ENCODE measurements around the gene IRX4.

Gene IRX4

GRCh38 chr5:1842004-1842819 lies 40.5 kb downstream of the IRX4 start:
- TF ChIP-seq ZNF274 (IDR thresholded peaks at IDR 0.05; ENCODE audit: low read depth, low read length), result no peak
- H3K4me3 ChIP-seq (ENCODE audit: low read length), result no peak overlapping the region

GRCh38 chr5:1840741-1841521 lies 41.8 kb downstream of the IRX4 start:
- H3K4me3 ChIP-seq (ENCODE audit: low read length), result no peak overlapping the region
- TF ChIP-seq ZNF274 (IDR thresholded peaks at IDR 0.05; ENCODE audit: low read depth, low read length), result no peak

DNA sequence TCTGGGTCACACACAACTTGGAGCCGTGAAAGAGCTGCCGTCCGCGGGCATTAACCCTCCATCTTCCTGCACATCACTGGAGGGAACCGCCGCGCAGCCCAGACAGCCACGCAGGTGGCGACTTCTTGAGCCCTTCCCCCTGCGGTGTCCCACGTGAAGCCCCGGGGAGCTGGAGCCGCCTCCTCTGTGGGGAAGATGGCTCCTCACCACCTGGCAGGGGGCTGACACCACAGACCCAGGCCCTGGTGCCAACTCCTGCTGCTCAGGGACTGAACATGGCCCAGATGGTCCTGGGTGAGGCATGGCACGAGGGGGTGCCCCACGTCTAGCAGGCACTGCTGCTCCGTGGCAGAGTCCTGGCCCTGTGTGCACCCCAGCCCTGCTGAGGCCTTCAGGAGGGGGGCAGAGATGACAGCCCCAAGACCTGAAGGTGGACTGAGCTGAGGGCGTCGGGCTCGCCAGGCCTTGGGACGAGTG lies 42.6 kb downstream of the IRX4 start:
- no peak overlapping the region for H3K4me3 ChIP-seq (ENCODE audit: low read length)
- no peak for TF ChIP-seq ZNF274 (IDR thresholded peaks at IDR 0.05; ENCODE audit: low read depth, low read length)

- no peak for TF ChIP-seq ZNF274 (IDR thresholded peaks at IDR 0.05; ENCODE audit: low read depth, low read length)
- no peak overlapping the region for H3K4me3 ChIP-seq (ENCODE audit: low read length)
Observed at GRCh38 chr5:1838013-1838412, 44.7 kb downstream of the IRX4 start.

- TF ChIP-seq ZNF274 (IDR thresholded peaks at IDR 0.05; ENCODE audit: low read depth, low read length), result no peak
- no peak overlapping the region for H3K4me3 ChIP-seq (ENCODE audit: low read length)
Observed at GRCh38 chr5:1836891-1837880, 45.5 kb downstream of the IRX4 start.

GRCh38 chr5:1836176-1836890 lies 46.4 kb downstream of the IRX4 start:
- TF ChIP-seq ZNF274 (IDR thresholded peaks at IDR 0.05; ENCODE audit: low read depth, low read length), result no peak
- no peak overlapping the region for H3K4me3 ChIP-seq (ENCODE audit: low read length)

- no peak overlapping the region for H3K4me3 ChIP-seq (ENCODE audit: low read length)
- no peak for TF ChIP-seq ZNF274 (IDR thresholded peaks at IDR 0.05; ENCODE audit: low read depth, low read length)
Observed at GRCh38 chr5:1835431-1835830, 47.3 kb downstream of the IRX4 start.

GRCh38 chr5:1834721-1835429 lies 47.9 kb downstream of the IRX4 start:
- H3K4me3 ChIP-seq (ENCODE audit: low read length), result no peak overlapping the region
- no peak for TF ChIP-seq ZNF274 (IDR thresholded peaks at IDR 0.05; ENCODE audit: low read depth, low read length)

GRCh38 chr5:1834022-1834551 lies 48.6 kb downstream of the IRX4 start:
- no peak for TF ChIP-seq ZNF274 (IDR thresholded peaks at IDR 0.05; ENCODE audit: low read depth, low read length)
- H3K4me3 ChIP-seq (ENCODE audit: low read length), result no peak overlapping the region

GRCh38 chr5:1833264-1834021 lies 49.3 kb downstream of the IRX4 start:
- no peak overlapping the region for H3K4me3 ChIP-seq (ENCODE audit: low read length)
- TF ChIP-seq ZNF274 (IDR thresholded peaks at IDR 0.05; ENCODE audit: low read depth, low read length), result no peak

DNA sequence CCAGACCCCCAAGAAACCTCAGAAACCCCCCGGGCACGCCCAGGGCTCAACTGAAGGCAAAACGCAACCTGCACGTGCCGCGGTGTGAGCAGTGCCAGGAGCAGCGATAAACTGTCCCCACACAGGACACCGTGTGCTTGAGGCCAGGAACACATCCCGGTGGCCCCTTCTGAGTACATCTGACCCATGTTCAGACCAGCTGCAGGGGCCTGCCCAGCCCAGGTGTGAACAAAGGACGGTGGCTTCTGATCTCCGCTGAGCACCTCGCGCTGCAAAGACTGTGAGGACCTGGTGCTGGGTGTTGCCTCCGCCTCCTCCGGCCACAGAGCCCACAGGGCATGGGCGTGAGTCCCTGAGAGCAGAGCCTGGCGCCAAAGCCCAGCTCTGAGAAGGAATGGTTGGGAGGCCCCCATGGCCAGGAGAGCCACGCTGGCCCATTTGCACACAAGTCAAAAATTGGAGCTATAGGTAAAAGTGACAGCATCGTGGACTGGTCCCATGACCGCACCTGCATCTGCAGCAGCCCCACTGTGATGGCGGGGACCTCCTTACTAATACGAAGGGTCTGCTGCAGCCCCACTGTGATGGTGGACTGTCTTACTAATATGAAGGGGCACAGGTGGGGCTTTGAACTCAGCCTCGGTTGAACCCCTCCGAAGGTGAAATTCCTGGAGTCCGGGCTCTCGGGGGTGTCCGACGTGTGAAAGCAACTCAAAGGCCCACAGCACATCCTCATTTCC lies 50.0 kb downstream of the IRX4 start:
- no peak overlapping the region for H3K4me3 ChIP-seq (ENCODE audit: low read length)
- no peak for TF ChIP-seq ZNF274 (IDR thresholded peaks at IDR 0.05; ENCODE audit: low read depth, low read length)
